EH (cell line): ENCODE results near the gene PRRG2.

Source experiments
- DNase-seq: peaks from one replicate; pipeline ENCODE4 v3.0.0-alpha.2; 2015; ENCODE audit warnings: low read depth

PRRG2 gene

DNA sequence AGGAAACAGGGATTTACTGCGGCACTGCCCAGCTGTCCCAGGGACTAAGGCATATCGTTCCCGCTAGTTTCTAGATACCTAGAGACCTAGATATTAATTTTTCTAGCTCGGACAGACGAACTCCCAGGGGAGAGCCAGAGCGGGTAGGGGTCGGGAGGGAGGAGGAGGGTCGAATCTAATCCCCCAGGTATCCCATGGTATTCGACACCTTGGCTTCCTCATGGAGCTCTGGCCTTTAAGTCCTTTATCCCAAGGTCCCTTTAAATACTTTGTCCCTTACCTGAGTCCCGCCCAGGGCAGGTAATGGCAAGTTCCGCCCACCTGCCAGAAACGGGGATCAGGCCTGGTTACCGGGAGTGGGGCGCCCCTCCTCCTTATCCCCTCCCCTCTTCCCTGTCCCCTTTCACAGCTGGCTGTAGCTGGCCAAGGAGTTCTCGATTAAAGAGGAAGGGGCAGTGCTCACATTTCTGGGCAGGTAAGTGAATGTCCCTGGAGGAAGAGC lies at the start of gene PRRG2:
Gene PRRG2 (plus strand): TSS at position 310 of the 502 bp plus-strand sequence. CDS start 1,904 bp downstream, outside the sequence.
- DNase-seq, result no peak

DNA sequence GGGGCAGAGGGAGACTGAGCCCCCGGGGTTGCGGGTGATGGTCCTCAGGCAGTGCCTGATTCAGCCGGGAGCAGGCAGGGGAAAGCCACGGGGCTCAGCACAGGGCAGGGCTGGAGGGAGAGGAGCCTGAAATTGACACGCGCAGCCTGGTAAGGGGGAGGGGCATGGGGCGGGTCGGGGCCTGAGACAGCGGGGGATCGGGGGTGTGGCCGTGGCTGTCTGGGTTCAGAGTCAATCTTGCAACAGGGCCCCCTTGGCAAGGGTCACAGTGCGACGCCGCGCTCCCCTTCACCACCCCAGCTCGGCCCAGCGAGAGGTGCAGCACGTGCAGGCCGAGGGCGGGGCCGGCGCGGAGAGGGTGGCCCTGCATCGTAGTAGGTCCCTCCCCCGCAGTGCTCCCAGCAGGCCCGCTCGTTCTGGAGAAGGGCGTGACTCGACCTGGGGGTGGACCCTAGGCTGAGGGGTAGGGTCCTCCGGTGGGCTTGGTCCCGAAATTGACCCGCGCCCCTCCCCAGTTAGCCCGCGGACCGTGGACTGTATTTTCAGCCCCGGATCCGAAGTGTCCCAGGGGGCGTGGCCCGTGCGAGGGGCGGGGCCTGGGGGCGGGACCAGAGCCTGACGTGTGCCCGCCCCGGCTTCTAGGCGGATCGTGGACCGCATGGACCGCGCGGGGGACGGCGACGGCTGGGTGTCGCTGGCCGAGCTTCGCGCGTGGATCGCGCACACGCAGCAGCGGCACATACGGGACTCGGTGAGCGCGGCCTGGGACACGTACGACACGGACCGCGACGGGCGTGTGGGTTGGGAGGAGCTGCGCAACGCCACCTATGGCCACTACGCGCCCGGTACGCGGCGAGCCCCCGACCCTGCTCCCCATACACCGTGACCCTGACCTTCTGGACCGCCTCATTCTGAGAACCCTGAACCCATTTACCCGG lies 47.3 kb upstream of the PRRG2 start:
- DNase-seq, result peak; percentile 62

DNA sequence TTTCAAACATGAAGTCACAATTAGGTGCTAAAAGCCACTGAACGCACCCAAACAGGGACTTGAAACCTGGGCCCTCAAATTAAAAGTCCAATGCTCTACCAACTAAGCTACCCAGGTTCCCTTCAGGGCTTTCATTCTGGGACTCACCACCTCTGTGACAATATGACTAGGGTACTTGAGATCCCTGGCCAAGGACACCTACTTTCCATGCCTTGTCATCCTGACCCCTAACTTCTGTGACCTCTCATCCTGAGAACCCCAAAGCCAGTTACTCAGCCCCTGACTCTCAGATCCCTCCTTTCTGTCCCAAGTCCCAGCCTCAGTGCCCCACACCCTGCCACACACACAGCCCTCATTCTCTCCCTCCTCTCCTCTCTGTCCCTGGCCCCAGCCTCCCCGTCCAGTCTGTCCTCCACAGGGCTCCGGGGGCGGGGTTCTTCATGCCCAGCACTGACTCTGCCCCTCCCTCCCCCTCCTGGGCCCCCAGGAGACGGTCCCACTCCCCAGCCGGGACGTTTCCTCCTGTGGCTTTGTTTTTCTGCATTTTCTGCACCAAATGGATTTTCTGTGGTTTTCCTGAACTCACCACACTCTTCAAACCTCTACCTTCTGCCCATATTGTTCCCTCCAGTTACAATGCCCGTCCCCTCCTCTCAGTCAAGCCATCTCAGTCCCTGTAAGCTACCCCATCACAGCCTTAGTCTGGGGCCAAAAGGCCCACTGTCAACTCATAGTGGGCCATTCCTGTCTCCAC lies 46.3 kb upstream of the PRRG2 start:
- no peak for DNase-seq

DNA sequence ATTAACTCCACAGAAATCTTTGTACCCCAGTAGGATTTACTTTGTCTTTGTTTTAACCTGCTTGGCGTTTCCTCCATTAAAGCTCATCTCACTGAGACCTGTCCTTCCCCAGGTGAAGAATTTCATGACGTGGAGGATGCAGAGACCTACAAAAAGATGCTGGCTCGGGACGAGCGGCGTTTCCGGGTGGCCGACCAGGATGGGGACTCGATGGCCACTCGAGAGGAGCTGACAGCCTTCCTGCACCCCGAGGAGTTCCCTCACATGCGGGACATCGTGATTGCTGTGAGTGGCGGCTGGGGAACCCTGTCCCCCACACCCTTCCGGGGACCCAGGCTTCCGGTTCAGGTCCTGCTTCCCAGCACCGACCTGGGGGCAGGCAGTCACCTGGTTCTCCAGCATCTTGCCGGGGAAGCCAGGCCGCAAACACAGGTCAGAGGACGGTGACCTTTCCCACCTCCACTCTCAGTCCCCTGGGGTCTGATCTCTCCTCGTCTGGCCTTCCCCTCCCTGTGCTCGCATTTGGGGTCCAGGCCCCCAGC lies 44.1 kb upstream of the PRRG2 start:
- DNase-seq, result no peak

DNA sequence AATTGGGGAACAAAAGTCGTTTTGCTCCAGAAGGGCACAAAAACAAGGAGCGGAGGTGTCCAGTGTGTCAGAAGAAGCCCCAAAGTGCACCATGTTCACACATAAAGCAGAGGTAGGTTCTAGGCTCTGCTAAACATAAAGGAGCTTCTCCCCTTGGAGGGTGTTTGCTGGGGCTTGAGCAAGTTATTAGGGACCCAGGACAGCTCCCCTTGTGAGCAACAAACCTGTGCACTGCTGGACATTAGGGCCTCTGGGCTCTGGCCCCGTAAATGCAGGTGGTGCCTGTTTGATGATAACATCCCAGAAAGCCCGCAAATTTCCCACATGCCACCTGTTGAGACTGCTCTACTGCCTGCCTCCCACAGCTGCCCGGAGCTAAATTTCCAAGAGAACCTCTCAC lies 42.5 kb upstream of the PRRG2 start:
- no peak for DNase-seq

DNA sequence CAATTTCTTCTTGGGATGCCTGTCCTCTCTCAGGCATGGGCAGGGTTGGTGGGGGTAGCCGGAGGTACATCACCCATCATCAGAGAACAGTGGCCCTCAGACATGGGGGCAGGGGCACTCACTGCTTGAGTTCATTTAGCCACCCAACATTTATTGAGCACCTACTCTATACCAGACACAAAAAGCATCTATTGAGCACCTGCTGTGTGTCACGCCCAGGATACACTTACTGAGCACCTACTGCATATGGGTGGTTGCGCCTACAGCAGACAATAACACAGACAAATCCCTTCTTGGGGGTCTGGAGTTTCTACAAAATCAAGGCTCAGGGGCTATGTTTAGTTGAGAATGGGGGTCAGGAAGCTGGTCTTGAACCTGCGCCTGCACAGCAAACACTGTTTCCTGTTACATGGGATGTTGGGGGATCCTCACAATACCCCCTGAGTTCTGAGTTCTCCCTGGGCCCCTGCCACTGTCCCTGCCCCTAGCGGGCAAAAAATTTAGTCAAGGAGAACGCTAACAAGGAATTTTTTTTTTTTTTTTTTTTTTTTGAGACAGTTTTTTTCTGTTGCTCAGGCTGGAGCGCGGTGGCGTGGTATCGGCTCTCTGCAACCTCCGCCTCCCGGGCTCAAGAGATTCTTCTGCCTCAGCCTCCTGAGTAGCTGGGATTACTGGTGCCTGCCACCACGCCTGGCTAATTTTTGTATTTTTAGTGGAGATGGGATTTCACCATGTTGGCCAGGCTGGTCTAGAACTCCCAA lies 41.7 kb upstream of the PRRG2 start:
- no peak for DNase-seq

DNA sequence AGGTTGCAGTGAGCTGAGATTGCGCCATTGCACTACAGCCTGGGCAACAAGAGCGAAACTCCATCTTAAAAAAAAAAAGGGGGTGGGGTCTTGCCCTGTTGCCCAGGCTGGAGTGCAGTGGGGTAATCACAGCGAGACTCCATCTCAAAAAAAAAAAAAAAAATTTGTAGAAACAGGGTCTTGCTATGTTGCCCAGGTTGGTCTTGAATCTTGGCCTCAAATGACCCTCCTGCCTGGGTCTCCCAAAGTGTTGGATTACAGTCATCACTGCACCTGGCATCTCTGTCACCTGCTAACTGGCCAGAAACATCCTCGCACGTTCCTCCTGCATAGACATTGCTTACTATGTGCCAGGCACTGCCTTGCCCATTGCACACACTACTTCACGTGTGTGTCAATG lies 39.2 kb upstream of the PRRG2 start:
- no peak for DNase-seq

DNA sequence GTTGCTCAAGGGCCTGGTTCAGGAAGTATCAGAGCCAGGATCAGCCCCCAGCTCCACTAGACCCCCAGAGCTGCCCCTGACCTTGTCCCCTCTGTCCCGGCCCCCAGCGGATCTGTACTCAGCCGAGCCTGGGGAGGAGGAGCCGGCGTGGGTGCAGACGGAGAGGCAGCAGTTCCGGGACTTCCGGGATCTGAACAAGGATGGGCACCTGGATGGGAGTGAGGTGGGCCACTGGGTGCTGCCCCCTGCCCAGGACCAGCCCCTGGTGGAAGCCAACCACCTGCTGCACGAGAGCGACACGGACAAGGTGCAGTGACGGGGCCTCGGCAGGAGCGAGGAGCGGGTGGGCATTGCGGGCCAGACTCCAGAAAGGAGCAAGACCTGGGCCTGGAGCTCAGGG lies 38.7 kb upstream of the PRRG2 start:
- no peak for DNase-seq

DNA sequence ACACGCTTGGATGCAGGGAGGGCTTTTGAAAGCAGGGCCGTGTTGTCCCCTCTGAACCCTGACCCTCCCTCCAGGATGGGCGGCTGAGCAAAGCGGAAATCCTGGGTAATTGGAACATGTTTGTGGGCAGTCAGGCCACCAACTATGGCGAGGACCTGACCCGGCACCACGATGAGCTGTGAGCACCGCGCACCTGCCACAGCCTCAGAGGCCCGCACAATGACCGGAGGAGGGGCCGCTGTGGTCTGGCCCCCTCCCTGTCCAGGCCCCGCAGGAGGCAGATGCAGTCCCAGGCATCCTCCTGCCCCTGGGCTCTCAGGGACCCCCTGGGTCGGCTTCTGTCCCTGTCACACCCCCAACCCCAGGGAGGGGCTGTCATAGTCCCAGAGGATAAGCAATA lies 38.1 kb upstream of the PRRG2 start:
- DNase-seq, result no peak

DNA sequence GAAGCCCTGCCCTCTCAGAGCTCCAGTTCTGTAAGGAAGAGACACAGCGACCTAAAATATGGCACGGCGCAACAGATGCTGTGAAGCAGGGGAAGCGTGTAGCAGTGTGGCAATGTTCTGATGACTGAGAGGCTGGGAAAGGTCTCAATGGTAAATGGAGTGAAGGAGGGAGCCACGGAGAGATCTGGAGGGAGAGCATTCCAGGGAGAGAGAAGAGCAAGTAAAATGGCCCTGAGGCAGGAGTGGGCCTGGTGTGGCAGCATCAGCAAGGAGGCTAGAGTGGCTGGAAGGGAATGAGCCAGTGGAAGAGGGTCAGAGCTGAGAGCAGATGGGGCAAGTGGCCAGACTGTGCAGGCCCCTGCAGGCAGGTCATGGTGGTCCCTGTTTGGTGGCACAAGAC lies 37.0 kb upstream of the PRRG2 start:
- no peak for DNase-seq

DNA sequence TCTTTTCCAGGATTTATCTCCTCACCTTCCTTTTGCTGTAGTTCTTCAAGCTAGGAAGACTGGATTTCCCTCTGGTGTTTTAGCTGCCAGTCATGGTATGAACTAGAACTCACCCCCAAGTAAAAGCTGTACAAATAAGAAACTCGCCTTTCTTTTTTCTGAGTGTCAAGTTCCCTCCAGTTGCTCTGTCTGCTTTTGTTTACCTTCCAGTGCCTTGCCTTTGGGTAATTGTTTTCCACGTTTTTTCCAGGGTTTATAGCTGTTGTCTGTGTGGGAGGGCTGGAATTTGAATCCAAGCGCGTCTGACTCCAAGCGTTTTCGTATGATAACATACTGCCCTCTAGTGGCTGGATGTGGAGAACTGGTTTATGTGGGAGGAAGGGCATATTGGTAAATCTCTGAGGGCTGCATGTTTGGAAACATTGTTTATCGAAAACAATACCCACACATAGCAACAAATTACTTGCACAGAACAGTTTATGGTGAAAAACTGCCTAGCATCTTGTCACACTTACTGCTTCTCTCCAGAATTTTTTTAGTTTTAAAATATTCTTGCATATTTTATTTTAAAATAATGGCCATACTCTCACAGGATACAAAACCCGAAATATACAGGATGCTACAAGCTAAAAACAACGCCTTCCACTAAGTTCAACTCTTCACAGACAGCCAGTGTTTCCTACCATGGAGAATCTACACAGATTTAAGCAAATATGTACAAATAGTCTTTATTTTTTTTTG lies 34.1 kb upstream of the PRRG2 start:
- peak; percentile 90 for DNase-seq

DNA sequence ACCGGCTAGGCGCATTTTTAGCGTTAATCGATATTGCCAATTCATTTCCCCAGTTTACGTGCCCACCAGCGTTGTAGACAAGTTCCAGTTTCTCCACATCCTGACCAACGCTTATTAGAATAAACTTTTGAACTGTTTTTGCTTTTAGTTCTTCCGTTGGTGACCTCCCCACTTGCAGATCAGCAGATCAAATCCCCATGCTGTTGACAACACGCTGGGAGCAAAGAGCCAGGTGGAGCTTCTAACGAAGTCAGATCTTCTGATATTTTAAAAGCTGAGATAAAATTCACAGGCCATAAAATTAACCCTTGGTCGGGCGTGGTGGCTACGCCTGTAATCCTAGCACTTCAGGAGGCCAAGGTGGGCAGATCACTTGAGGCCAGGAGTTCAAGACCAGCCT lies 32.1 kb upstream of the PRRG2 start:
- no peak for DNase-seq

DNA sequence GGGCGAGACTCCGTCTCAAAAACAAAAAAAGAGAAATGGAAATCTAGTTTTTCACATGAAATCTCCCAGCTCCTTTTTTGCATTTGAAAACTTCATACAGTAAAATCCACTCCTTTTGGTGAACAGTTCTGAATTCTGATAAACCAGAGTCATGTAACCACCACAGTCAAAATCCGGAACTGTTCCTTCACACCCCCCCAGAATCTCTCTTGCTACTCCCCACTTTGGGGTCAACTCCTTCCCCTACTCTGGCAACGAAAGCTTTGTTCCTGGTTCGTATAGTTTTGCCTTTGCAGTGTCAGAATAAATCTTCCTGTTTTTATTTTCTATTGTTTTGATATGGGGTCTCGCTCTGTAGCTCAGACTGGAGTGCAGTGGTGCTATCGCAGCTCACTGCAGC lies 29.6 kb upstream of the PRRG2 start:
- DNase-seq, result no peak

DNA sequence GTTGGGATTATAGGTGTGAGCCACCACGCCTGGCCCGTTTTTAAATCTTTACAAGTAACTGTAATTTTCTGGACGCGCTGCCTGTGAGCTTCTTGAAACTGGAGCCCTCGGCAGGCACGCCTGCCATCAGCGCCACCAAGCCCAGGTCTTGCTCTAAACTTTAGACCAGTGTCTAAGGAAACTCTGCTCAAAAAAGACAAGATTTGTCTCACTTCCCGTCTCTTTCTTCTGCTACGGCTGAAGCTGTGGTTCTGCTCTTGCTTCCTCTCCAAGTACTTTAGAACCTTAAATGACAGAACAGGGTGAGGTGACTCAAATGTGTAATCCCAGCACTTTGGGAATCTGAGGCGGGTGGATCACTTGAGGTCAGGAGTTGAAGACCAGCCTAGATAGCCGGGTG lies 28.4 kb upstream of the PRRG2 start:
- DNase-seq, result no peak

DNA sequence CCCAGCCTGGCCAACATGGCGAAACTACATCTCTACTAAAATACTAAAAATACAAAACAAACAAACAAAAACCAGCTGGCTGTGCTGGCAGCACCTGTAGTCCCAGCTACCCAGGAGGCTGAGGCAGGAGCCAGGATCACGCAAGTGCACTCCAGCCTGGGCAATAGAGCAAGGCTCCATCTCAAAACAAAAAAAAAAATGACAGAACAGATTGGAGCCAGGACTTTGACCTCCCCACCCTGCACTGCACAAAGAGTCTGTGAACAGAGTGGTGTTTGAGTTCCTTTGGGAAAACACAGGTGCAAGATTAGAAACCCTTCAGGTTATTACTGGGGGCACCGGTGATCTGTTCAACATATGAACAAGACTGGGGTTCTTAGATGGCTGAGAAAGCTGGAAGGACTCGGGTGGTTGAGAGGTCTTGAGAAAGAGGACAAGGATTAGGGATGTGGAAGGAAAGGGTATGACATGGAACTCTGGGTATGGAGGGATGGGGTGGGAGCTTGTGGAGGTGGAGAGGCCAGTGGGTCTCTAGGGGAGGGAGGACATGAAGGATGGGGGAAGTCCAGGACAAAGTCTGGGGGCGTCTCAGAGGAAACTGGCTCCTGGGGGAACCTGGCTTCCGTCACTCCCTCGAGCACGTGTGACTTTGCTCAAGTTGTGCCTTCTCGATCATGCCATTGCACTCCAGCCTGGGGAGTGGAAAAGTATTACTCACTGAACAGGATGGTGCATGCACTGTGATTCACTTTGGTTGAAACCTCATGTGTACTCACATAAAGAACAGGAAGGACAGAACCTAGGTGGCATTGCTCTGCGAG lies 27.5 kb upstream of the PRRG2 start:
- DNase-seq, result peak; percentile 76

DNA sequence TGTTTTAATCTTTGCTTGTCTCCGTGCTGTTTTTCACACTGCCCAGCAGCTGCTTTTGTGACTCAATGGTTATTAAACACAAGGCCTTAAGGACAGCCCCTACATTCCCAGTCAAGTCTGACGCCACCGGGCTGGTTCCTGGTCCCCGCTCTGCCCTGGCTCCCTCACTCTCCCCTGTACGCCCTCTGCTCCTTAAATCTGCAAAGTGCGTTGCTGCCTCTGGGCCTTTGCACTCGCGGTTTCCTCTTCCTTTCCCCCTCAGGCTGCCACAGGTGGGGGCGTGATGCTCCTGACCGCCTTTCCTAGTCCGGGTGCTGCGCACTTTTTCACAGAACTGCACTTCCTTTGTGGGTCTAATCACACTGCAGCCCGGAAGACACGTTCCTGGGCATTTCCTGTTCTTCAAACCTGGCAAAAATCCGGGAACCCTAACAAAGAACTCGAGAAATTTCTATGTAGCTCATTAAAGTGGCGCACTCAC lies 26.4 kb upstream of the PRRG2 start:
- DNase-seq, result no peak

DNA sequence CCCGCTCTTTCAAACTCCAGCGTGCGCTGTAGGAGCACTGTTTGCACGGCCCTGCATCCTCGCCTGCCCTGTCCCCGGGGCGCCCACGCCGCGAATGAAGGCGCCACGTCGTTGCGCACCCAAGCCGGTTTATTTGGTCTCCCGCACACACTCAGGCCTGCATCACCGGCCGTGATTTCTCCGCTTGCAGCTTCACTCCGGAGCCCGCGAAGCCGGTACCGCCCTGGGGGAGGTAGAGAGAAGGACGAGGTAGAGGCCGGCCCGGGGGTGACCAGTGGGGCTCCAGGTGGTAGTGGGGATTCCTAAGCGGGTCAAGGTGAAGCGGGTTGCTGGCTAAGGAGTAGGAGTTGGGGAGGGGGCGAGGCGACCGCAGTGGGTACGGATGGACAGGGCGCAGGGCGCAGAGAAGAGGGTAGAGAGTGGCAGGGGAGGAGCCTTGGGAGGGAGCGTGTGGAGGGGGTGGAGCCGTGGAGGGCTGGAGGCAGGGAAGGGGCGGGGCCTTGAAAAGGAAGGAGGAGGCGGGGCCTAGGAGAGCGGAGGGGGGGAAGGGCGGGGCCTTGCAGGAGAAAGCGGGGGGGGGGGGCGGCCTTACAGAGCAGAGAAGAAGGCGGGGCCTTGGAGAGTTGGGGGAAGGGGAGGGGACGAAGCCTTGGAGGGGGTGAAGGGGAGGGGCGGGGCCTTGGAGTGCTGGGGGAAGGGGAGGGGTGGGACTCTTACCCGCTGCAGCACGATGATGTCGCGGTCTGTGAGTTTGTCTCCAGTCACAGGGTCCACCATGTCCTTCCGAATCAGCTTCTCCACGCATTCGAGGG lies 25.3 kb upstream of the PRRG2 start:
- peak; percentile 43 for DNase-seq

DNA sequence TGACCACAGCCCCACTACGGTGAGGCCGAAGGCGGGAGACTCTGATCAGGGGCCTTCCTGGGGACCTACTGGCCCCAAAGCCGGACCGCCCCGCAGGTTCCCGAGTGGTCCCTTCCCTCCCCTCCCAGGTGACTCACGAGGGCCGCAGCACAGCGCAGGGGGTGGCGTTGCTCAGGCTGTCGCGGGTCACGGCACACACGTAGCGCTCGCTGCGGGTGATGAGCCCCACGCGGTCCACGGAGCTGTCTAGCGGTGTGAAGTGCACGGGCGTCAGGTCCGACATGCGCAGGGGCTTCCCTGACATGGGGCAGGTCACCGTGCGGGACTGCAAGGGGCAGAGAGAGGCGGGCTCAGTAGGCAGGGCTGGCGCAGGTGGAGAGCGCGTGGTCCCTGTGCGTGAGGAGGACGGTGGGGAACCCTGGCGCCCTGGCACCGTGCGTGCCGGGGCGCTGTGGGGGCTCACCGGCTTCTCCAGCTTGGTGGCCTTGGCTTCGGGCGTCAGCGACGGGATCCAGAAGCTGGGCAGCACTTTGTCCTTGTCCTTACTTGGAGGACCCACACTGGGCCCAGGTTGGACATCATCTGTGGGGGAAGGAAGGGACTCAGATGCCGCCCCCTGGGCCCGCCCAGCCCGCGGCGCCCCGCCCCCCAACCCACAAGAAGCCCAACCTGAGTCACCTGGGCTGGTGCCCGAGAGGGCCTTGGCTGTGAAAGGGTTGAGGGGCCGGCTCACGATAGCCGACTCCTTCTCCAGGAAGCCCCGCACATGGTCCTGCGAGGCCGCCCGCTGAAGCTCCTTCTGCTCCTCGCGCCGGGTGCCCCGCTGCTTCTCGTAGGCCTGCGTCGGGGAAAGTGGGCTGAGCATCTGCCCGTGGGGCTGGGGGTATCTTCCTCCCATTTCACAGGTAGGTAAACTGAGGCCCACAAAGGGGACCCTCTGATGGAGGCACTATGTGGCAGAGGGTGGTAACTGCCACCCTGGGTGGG lies 24.4 kb upstream of the PRRG2 start:
- no peak for DNase-seq
